ENCODE measurements around the gene ZMYND10.

The ZMYND10 gene

DNA sequence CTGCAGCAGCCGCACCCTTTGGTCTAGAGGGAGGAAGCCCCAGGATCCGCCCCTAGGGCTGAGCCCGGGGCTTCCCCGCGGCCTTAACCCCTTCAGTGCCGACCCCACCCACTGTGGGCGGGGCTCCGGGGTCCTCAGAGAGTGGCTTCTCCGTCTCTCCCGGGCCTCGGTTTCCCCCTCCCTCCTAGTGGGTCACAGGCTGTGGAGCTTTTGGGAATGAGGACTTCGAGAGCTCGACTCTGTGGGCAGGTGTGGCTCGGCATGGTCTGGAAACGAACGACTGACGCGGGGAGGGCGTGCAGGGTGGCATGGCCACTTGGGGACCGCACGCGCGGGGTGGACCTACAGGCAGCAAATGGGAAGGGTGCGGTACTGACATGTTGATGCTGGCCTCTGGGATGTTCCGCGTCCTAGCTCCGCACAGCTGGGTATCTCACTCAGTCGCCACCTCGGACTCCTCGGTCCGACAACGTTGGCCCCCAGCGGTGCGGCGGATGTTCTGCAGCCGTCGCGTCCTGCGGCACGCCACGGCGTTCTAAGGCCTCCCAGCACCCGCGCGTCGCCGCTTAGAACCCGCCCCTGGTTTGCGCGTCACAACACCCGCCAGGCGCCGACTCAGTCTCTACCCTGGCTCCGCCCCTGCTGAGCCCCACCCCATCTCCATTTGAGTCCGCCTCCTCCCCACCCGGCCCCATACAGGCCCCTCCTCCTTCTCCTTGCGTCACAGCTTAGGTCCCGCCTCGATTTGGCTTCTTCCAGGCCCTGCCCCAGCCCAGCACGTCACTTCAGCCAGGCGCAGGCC is 46.5 kb downstream of the ZMYND10 start, which contains the start of the genes HYAL3 and NAA80:
Gene HYAL3, minus strand, starts transcription at position 570 of the 802 bp plus-strand sequence. CDS start 3,803 bp downstream, outside the sequence.
Gene NAA80, minus strand, starts transcription at position 570 of the 802 bp plus-strand sequence. CDS start 1,942 bp downstream, outside the sequence.
- Histone ChIP-seq H3K4me2 (ENCODE audit: low read length, poor library complexity, severe bottlenecking) (peak within 1 kb of the TSS; percentile 93), H2BK5ac (ENCODE audit: low read depth, low read length, poor library complexity, severe bottlenecking) (no peak within 1 kb of the TSS), H3K18ac (ENCODE audit: low read depth in 1 of 2, low read length in 2 of 2) (peak within 1 kb of the TSS; percentile 83 to 92), H3K14ac (ENCODE audit: low read length in 2 of 2) (peak within 1 kb of the TSS in 1 of 2 experiments; percentile 22), H3K23ac (ENCODE audit: low read length in 2 of 2) (peak within 1 kb of the TSS in 1 of 2 experiments; percentile 79), H2BK12ac (ENCODE audit: low read length in 2 of 2) (peak within 1 kb of the TSS in 1 of 2 experiments; percentile 40), H3K27ac (ENCODE audit: low read length, poor library complexity, severe bottlenecking) (peak within 1 kb of the TSS; percentile 21), H3K4me1 (ENCODE audit: control insufficient read depth, insufficient read depth, low read depth, low read length) (peaks cover 34% of the 10 kb centered on the region), H4K8ac (ENCODE audit: low read length) (peak within 1 kb of the TSS; percentile 90), H3K4ac (ENCODE audit: low read depth in 1 of 2, low read length in 2 of 2) (peak within 1 kb of the TSS; percentile 53 to 96), H3K27me3 (ENCODE audit: control insufficient read depth in 1 of 2, insufficient read depth in 1 of 2, low read length in 2 of 2) (no peaks in the 10 kb centered on the region), H2BK120ac (ENCODE audit: low read depth, low read length) (peak within 1 kb of the TSS; percentile 23), H3K9me3 (ENCODE audit: control insufficient read depth, low read length) (no peaks in the 10 kb centered on the region), H3K36me3 (ENCODE audit: control insufficient read depth in 1 of 2, insufficient read depth in 2 of 2, low read depth in 1 of 2, low read length in 2 of 2) (peaks cover 5 to 12% of the 10 kb centered on the region in 2 experiments), H2AFZ (ENCODE audit: low read depth, low read length) (peak within 1 kb of the TSS; percentile 42), H3K4me3 (ENCODE audit: insufficient read depth in 1 of 2, low read depth in 1 of 2, low read length in 2 of 2) (peak within 1 kb of the TSS; percentile 70 to 91), H3K9ac (ENCODE audit: low read length) (peak within 1 kb of the TSS; percentile 94), H4K91ac (ENCODE audit: low read length) (peak within 1 kb of the TSS; percentile 91), H3K79me1 (replicated peaks; ENCODE audit: low read length, poor library complexity, severe bottlenecking) (peaks cover 14% of the 10 kb centered on the region), H2BK15ac (ENCODE audit: low read depth, poor library complexity, severe bottlenecking) (peak within 1 kb of the TSS; percentile 73), H2AK5ac (ENCODE audit: low read length, severe bottlenecking) (peak within 1 kb of the TSS; percentile 67)
- peak; percentile 99 for DNase-seq
- under 1% methylated on average over 58 of the region's 61 CpGs for WGBS

DNA sequence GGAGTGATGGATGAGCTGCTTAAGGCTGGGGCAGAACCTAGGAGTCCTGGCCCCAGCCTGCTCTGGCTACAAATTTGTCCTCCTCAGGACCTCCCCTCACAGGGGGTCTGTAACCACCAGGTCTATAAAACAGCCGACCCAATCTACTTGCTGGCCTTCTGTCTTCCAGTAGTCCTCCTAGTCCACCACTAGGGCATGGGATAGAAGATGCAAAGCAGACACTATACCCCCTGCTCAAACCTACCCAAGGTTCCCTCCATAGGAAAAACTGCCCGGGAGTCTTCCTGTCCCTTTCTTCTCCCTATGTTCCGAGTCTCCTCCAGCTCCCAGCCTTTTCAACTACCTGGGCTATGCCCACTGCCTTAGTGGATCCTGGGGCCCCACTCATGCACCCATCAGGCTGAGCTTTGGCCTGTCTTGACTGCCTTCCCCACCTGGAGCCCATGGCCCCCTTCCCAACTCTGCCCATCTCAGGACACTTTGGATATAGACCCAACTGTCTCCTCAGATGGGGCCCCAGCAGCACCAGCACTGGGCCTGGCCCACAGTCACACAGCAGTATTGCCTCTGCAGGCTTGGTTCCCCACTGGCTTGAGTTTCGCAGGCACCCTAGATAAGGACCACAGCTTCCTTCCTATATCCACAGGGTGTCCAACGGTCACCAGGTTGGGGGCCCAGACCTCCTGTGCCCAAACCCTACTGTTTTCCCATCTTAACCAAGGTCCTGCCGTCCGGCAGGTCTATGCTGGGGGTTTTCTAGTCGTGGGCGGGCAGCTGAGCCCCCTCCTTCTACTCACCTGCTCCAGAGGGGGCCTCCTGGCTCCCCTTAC is 47.4 kb downstream of the ZMYND10 start:
- H3K14ac ChIP-seq (ENCODE audit: low read length in 2 of 2), result no peak overlapping the region

DNA sequence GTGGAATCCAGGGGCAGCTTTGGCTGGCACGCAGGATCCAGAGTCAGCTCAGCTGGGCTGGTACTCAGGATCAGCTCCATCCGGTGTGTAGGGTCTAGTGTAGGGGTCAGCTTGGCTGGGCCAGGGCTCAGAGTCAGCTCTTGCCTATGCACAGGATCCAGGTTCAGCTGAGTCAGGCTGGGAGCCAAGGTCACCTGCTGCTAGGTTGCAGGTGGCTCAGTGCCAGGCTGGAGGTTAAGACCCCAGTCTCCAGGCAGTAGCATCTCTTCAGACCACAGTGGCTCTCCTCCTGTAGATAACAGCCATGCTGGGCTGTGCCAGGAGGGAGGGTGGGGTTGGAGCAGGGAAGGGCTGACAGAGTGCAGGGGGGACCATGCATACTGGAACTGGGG is 48.2 kb downstream of the ZMYND10 start:
- no peak overlapping the region for H4K91ac ChIP-seq (ENCODE audit: low read length)
- H2BK5ac ChIP-seq (ENCODE audit: low read depth, low read length, poor library complexity, severe bottlenecking), result no peak overlapping the region
- no peak overlapping the region for H2BK12ac ChIP-seq (ENCODE audit: low read length in 2 of 2)
- 92% methylated on average over 2 of the region's 2 CpGs for WGBS
- no peak overlapping the region for H3K18ac ChIP-seq (ENCODE audit: low read depth in 1 of 2, low read length in 2 of 2)
- H3K27me3 ChIP-seq (ENCODE audit: control insufficient read depth in 1 of 2, insufficient read depth in 1 of 2, low read length in 2 of 2), result no peaks in the 10 kb centered on the region
- no peak overlapping the region for H2BK120ac ChIP-seq (ENCODE audit: low read depth, low read length)
- H3K27ac ChIP-seq (ENCODE audit: low read length, poor library complexity, severe bottlenecking), result no peak overlapping the region
- no peak overlapping the region for H2AK5ac ChIP-seq (ENCODE audit: low read length, severe bottlenecking)
- peaks cover 26% of the 10 kb centered on the region for H3K4me1 ChIP-seq (ENCODE audit: control insufficient read depth, insufficient read depth, low read depth, low read length)
- H3K4me3 ChIP-seq (ENCODE audit: insufficient read depth in 1 of 2, low read depth in 1 of 2, low read length in 2 of 2), result no peak overlapping the region
- H3K4ac ChIP-seq (ENCODE audit: low read depth in 1 of 2, low read length in 2 of 2), result no peak overlapping the region
- H4K8ac ChIP-seq (ENCODE audit: low read length), result no peak overlapping the region
- no peak overlapping the region for H3K4me2 ChIP-seq (ENCODE audit: low read length, poor library complexity, severe bottlenecking)
- H3K79me1 ChIP-seq (replicated peaks; ENCODE audit: low read length, poor library complexity, severe bottlenecking), result peaks cover 14% of the 10 kb centered on the region
- no peaks in the 10 kb centered on the region for H3K9me3 ChIP-seq (ENCODE audit: control insufficient read depth, low read length)
- H3K23ac ChIP-seq (ENCODE audit: low read length in 2 of 2), result no peak overlapping the region
- H3K9ac ChIP-seq (ENCODE audit: low read length), result no peak overlapping the region
- H2AFZ ChIP-seq (ENCODE audit: low read depth, low read length), result no peak overlapping the region
- no peak overlapping the region for H3K14ac ChIP-seq (ENCODE audit: low read length in 2 of 2)
- no peak overlapping the region for H2BK15ac ChIP-seq (ENCODE audit: low read depth, poor library complexity, severe bottlenecking)
- H3K36me3 ChIP-seq (ENCODE audit: control insufficient read depth in 1 of 2, insufficient read depth in 2 of 2, low read depth in 1 of 2, low read length in 2 of 2), result peaks cover 5 to 12% of the 10 kb centered on the region in 2 experiments
- DNase-seq, result no peak

More for the DNA sequence above, 47.4 kb downstream of the ZMYND10 start:
- H3K4me1 ChIP-seq (ENCODE audit: control insufficient read depth, insufficient read depth, low read depth, low read length), result peaks cover 28% of the 10 kb centered on the region
- peak overlapping the region in 1 of 2 experiments; percentile 79 for H3K23ac ChIP-seq (ENCODE audit: low read length in 2 of 2)
- peak overlapping the region; percentile 42 for H4K8ac ChIP-seq (ENCODE audit: low read length)
- H2BK5ac ChIP-seq (ENCODE audit: low read depth, low read length, poor library complexity, severe bottlenecking), result no peak overlapping the region
- peak overlapping the region; percentile 73 for H2BK15ac ChIP-seq (ENCODE audit: low read depth, poor library complexity, severe bottlenecking)
- H2BK12ac ChIP-seq (ENCODE audit: low read length in 2 of 2), result peak overlapping the region in 1 of 2 experiments; percentile 32
- H2BK120ac ChIP-seq (ENCODE audit: low read depth, low read length), result no peak overlapping the region
- H3K4me2 ChIP-seq (ENCODE audit: low read length, poor library complexity, severe bottlenecking), result peak overlapping the region; percentile 93
- H3K18ac ChIP-seq (ENCODE audit: low read depth in 1 of 2, low read length in 2 of 2), result peak overlapping the region; percentile 83 to 92
- 60% methylated on average over 9 of the region's 9 CpGs for WGBS
- no peak overlapping the region for H2AFZ ChIP-seq (ENCODE audit: low read depth, low read length)
- H3K27me3 ChIP-seq (ENCODE audit: control insufficient read depth in 1 of 2, insufficient read depth in 1 of 2, low read length in 2 of 2), result no peaks in the 10 kb centered on the region
- DNase-seq, result peak; percentile 35
- H2AK5ac ChIP-seq (ENCODE audit: low read length, severe bottlenecking), result peak overlapping the region; percentile 67
- H4K91ac ChIP-seq (ENCODE audit: low read length), result peak overlapping the region; percentile 31
- H3K4me3 ChIP-seq (ENCODE audit: insufficient read depth in 1 of 2, low read depth in 1 of 2, low read length in 2 of 2), result peak overlapping the region; percentile 70 to 91
- peaks cover 14% of the 10 kb centered on the region for H3K79me1 ChIP-seq (replicated peaks; ENCODE audit: low read length, poor library complexity, severe bottlenecking)
- peak overlapping the region in 1 of 2 experiments; percentile 19 for H3K4ac ChIP-seq (ENCODE audit: low read depth in 1 of 2, low read length in 2 of 2)
- peaks cover 5 to 12% of the 10 kb centered on the region in 2 experiments for H3K36me3 ChIP-seq (ENCODE audit: control insufficient read depth in 1 of 2, insufficient read depth in 2 of 2, low read depth in 1 of 2, low read length in 2 of 2)
- peak overlapping the region; percentile 94 for H3K9ac ChIP-seq (ENCODE audit: low read length)
- H3K9me3 ChIP-seq (ENCODE audit: control insufficient read depth, low read length), result no peaks in the 10 kb centered on the region
- H3K27ac ChIP-seq (ENCODE audit: low read length, poor library complexity, severe bottlenecking), result no peak overlapping the region

Data from mesenchymal stem cell (in vitro differentiated cells and primary cell).